GM18517 (cell line): ENCODE measurements around the gene CYP26B1.

Experiments used
- ATAC-seq: cut with Tn5 transposase; IDR thresholded peaks from one replicate; pipeline ENCODE4 v1.9.1; 2021; ENCODE audit warnings: mild to moderate bottlenecking, moderate library complexity; ENCODE audit not compliant: unreplicated experiment

CYP26B1 gene, protein sequence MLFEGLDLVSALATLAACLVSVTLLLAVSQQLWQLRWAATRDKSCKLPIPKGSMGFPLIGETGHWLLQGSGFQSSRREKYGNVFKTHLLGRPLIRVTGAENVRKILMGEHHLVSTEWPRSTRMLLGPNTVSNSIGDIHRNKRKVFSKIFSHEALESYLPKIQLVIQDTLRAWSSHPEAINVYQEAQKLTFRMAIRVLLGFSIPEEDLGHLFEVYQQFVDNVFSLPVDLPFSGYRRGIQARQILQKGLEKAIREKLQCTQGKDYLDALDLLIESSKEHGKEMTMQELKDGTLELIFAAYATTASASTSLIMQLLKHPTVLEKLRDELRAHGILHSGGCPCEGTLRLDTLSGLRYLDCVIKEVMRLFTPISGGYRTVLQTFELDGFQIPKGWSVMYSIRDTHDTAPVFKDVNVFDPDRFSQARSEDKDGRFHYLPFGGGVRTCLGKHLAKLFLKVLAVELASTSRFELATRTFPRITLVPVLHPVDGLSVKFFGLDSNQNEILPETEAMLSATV

GRCh38 chr2:72147303-72147971 is at the start of gene CYP26B1:
CYP26B1 (minus strand) TSS chr2:72147862; CDS start chr2:72147834, 28 bp downstream.
- no peak for ATAC-seq

DNA sequence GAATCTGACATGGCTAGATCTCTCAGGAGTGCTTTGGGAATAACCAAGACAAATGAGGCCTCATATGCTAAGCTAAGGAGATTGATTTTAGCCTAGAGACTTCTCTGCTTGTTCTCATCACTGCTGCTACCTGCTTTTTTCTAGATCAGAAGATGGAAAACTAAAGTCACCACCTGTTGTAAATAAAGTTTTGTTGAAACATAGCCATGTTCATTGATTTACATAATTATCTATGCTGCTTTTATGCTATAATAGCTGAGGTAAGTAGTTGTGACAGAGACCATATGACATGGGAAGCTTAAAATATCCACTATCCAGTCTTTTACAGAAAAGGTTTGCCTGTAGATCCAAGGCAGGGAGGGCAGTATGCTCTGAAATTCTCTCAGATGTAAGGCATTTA is 46.1 kb upstream of the CYP26B1 start:
- no peak for ATAC-seq

DNA sequence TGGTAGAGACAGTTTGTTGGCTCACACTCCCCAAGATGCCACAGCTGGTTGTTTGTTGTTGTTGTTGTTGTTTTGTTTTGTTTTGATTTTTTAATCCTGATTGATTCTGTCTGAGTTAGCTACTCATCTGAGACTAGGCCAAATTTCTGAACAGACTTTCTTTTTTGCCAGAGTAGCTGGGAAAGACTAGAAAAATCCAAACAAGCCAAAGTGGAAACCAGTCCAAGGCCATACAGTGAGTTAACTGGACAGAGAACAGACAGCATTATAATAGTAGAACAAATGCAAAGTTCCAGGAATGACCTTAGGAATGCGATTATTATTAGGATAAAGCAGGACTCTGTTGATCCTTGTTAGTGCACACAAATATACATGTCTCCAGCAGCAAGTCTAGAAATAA is 43.8 kb upstream of the CYP26B1 start:
- ATAC-seq, result no peak

DNA sequence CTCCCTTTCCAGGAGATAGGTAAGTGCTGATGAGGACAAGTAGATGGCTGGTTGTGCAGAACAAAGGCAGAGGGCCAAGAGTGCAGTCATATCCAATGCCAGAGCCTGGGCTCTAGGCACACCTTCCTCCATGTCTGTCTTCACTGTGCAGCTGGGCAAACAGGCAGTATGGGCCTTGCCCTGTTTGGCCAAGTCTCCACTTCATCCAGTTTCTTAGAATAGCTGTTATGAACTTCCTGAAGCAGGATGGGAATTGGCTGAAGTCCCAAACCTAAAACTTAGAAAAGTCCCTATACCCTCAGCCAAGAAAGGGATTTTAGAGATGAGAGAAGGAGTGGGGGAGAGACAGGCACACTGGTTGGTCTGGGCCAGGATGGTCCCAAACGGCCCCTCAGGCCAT is 37.5 kb upstream of the CYP26B1 start:
- no peak for ATAC-seq

DNA sequence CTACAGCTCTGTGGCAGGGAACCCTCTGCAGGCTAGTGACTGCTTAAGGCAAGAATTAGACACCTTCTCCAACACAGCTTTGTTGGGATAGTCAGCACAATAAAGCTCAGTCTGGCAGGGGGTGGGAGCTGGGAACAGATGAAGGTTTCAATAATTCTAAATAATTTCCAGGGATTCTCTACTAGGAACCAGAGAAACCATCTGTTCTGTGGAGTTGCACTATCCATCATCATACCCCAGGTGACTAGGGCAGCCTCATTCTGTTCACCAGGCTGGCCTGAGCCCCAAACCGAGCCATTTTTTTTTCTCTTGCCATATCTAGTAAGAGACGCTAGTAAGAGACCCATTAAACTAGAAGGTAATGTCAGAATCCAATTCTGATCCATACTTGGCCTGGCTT is 35.8 kb upstream of the CYP26B1 start:
- no peak for ATAC-seq

- ATAC-seq, result no peak
These were observed 35.4 kb upstream of the CYP26B1 start for GRCh38 chr2:72183016-72183415.

GRCh38 chr2:72182547-72182946 is 34.9 kb upstream of the CYP26B1 start:
- ATAC-seq, result no peak

DNA sequence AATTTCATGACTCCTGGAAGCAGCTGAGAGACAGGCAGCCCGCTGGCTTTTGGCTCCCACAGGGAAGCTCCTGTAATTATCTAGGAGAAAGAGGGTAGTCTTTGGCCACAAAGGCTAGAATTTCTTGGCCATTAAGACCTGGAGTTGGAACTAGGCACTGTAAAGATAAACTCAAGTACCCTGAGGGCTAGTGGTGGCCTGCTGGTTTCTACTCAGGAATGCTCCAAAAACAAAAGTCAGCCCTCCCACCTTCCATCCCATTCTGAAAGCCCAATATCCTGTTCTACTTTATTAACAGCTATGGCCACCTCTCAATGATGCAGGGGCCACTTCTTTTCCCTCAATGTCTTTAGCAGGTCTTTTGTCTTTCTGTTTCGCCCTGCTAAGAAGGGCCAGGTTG is 34.0 kb upstream of the CYP26B1 start:
- ATAC-seq, result no peak

DNA sequence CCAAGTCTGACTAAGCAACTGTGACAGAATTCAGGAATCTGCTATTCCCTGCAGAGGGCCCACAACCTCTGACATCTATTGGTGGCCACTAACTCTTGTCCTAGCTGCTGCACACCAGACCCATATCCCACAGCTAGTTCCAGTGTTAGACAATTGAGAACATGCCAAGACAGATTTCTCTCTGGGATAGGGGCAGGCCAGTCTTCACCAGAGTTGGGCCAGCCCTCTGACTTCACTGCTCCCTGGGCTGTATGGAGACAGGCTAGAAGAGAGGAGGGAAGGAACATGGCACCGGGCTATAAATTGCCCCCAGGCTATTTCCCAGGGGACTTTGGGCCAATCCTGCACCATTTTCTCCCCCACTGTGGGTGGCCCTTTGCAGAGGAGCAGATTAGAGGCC is 32.7 kb upstream of the CYP26B1 start:
- ATAC-seq, result no peak

- ATAC-seq, result no peak
These were observed 30.9 kb upstream of the CYP26B1 start for GRCh38 chr2:72178551-72178950.

DNA sequence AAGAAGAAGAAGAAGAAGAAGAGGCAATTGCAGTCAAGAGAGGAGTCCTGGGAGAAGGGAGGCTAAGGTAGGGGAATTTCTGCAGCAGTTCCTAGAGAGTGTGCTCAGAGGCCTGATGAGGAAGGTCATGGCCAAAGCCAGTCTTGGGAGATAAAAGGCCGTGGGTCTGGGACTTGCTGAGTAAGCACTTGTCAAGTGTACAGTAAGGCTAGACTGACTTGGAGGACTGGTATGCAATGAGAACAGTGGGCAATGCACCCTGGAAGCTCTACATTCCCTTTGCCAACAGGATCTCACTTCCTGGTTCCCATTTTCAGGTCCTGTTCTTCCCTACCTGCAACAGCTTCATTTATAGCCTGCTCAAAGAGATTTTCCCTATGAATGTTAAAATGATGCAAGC is 28.6 kb upstream of the CYP26B1 start:
- ATAC-seq, result no peak

GRCh38 chr2:72175636-72176035 is 28.0 kb upstream of the CYP26B1 start:
- ATAC-seq, result no peak

- no peak for ATAC-seq
These were observed 26.1 kb upstream of the CYP26B1 start for GRCh38 chr2:72173640-72174321.

DNA sequence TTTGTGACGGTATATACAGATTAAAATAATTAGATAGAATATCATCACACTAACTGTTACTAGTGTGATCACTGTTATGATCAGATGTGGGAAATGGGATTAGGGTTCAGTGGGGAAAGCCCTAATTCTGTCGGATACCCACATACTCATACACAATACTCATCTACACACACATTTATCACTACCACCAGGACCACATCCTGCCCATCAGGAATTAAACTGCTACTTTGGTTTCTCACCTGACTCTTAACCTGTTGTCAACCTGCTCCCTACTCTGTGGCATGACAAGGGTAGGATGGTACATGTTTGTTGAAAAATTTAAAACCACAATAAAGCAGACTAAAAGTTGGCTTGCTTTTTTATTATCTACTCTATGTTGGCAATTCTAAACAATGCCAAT is 24.8 kb upstream of the CYP26B1 start:
- no peak for ATAC-seq

DNA sequence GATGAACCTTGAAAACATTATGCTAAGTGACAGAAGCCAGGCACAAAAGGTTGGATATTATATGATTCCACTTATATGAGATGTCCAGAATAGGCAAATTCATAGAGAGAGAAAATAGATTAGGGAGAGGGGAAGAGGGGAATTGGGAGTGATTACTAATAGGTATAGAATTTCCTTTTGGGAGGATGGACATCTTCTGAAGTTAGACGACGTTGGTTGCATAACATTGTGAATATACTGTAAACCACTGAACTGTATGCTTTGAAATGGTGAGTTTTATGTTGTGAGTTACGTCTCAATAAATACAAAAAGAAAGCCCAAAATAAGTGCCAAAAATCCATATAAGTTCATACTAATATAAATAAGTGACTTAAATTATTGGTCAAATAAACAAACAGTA is 18.6 kb upstream of the CYP26B1 start:
- ATAC-seq, result no peak

DNA sequence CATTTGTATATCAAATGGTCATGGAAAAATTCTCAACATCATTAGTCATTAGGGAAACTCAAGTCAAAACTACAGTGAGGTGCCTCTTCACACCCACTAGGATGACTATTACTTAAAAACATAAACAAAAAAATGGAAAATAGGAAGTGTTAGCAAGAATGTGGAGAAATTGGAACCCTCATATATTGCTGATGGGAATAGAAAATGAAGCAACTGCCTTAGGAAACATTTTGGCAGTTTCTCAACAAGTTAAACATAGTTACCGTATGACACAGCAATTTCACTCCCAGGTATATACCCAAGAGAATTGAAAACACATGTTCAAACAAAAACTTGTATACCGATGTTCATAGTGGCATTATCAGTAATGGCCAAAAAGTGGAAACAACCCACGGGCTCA is 18.1 kb upstream of the CYP26B1 start:
- ATAC-seq, result no peak

DNA sequence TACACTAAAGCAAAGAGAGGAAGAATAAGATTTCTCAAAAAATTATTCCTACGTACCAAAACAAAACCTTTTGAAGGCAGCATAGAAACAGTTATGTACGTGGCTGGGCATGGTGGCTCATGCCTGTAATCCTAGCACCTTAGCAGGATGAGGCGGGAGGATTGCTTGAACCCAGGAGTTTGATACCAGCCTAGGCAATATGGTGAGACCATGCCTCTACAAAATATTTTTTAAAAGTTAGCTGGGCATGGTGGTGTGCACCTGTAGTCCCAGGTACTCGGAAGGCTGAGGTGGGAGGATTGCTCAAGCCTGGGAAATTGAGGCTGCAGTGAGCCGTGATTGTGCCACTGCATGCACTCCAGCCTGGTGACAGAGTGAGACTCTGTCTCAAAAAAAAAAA is 14.9 kb upstream of the CYP26B1 start:
- ATAC-seq, result no peak

DNA sequence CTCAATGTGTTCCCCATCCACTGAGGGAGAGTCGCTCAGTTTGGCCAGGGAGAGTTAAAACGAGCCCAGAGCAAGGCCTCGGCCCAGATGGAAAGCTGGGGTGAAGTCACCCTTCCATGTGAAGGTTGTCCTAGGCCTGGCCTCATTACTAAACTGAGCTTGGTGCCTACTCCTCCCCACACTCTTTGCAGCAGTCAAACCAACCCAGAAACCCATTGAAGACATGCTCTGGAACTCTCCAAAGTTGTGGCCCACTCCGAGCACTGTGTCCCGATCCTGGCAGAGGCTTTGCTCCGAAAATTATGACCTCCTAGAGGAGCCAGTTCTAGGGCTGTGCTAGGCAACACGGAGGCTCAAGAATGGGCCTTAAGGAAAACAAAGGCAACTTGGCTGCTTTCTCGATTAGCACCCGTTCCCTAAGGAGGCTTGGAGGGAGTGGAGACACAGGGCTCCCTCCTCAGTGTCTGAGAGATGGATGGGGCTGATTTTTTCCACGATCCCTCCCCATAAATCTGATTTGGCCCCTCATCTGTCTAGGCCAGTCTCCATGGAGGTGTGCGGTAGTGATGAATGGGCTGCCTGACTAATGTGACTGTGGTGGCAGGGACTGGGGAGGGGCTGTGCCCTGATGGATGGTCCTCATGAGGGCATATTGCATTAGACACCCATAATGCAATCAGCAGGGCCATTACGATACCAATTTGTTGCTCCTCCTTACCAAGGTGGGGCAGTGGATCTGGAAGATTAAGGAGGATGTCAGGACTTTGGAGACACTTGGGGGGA is 11.7 kb upstream of the CYP26B1 start:
- ATAC-seq, result no peak

DNA sequence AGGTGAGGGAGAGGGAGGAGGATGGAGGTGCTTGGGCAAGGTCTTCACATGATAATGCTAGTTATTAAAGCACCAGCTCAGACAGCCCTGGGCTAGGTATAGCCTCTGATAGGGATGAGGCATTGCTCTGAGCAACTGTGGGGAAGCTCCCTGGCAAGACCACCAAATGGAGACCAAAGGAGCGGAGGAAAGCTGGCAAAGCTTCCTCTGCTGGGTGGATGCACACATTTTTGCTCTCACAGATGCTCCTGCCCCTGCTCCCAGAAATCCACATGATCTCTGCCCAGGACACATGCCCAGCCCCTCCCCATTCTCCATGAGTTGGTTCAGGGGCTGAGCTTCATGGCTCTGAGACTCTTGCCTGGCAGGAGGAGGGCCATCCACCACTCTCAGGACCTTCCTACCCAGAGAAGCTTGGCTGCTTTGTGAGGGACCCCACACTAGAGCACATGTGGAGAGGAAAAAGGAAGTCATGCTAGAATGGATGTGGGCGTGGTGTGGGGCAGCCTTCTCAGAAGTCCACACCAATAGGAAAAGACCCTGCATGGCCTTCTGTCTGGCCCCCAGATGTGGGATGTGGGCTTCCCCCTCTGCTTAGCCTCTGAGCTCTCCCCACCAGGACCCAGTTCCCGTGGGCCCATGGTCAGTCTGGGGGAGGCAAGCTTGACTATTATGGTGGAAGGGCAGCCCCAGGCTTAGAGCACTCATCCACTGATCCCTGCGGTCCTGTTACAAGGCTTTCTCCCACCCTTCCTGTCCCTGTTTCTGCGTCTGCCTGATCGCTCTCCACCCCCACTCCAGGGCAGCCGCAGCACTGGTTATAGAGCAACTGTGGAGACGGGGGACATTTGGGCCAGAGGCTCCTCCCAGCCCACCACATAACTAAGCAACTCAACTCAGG is 10.5 kb upstream of the CYP26B1 start:
- ATAC-seq, result no peak

- no peak for ATAC-seq
These were observed 9.2 kb upstream of the CYP26B1 start for GRCh38 chr2:72156872-72157271.
